ENCODE results near the gene TFAP2A. TPM values are rescaled to one million over a fixed set of nuclear protein-coding genes. Genes with fewer than 3 reads are reported as not detected.

The TFAP2A gene
- total and polyA plus RNA-seq, 8 donors: 0.17 to 0.97 (median 0.39) TPM

- no peak overlapping the region for H3K4me3 ChIP-seq
- no peak overlapping the region for H3K27ac ChIP-seq
- peaks cover 7 to 17% of the 10 kb centered on the region in 2 donors for H3K4me1 ChIP-seq
- H3K36me3 ChIP-seq: no peaks in the 10 kb centered on the region
- H3K27me3 ChIP-seq: peaks cover 90 to 100% of the 10 kb centered on the region in 2 donors
- H3K9me3 ChIP-seq: no peaks in the 10 kb centered on the region
- no peak for TF ChIP-seq CTCF (IDR thresholded peaks at IDR 0.05)
- ATAC-seq (no peak), DNase-seq (no peak)
- intact Hi-C loops (cut with DNase I): no loop called here
These were observed 7.3 kb upstream of the TFAP2A start for GRCh38 chr6:10421921-10422736.

- H3K36me3 ChIP-seq: no peaks in the 10 kb centered on the region
- H3K27me3 ChIP-seq: peaks cover 96 to 100% of the 10 kb centered on the region in 2 donors
- no peaks in the 10 kb centered on the region for H3K9me3 ChIP-seq
- H3K4me3 ChIP-seq: no peak overlapping the region
- no peak for DNase-seq
- ATAC-seq: no peak
- TF ChIP-seq CTCF (IDR thresholded peaks at IDR 0.05): no peak
- H3K4me1 ChIP-seq: peaks cover 7 to 15% of the 10 kb centered on the region in 2 donors
- intact Hi-C loops (cut with DNase I): no loop called here
- no peak overlapping the region for H3K27ac ChIP-seq
These were observed 6.5 kb upstream of the TFAP2A start for GRCh38 chr6:10421158-10421920.

GRCh38 chr6:10420546-10421157 lies 5.8 kb upstream of the TFAP2A start:
- H3K27ac ChIP-seq: no peak overlapping the region
- intact Hi-C loops (cut with DNase I): no loop called here
- TF ChIP-seq CTCF (IDR thresholded peaks at IDR 0.05): no peak
- peaks cover 96 to 100% of the 10 kb centered on the region in 2 donors for H3K27me3 ChIP-seq
- H3K4me1 ChIP-seq: peaks cover 1 to 8% of the 10 kb centered on the region in 2 donors
- H3K9me3 ChIP-seq: no peaks in the 10 kb centered on the region
- no peak for ATAC-seq
- no peak for DNase-seq
- H3K36me3 ChIP-seq: no peaks in the 10 kb centered on the region
- H3K4me3 ChIP-seq: no peak overlapping the region

GRCh38 chr6:10419749-10420545 lies 5.1 kb upstream of the TFAP2A start:
- DNase-seq (no peak), ATAC-seq (no peak)
- no peak for TF ChIP-seq CTCF (IDR thresholded peaks at IDR 0.05)
- no peak overlapping the region for H3K27ac ChIP-seq
- intact Hi-C loops (cut with DNase I): no loop called here
- H3K9me3 ChIP-seq: no peaks in the 10 kb centered on the region
- H3K4me3 ChIP-seq: no peak overlapping the region
- H3K36me3 ChIP-seq: no peaks in the 10 kb centered on the region
- H3K27me3 ChIP-seq: peaks cover 96 to 100% of the 10 kb centered on the region in 2 donors
- peaks cover 0 to 7% of the 10 kb centered on the region in 2 donors for H3K4me1 ChIP-seq
